ENCODE data around the gene LARP4B. TPM values are rescaled to one million over a fixed set of nuclear protein-coding genes. Genes with fewer than 3 reads are reported as not detected.

The LARP4B gene
- total and polyA plus RNA-seq, 2 donors (not counting 3 experiments of a cell fraction or from before 2014, with no cell fraction given): 27.4 to 101 TPM

GRCh38 chr10:974038-974784 is 42.7 kb upstream of the LARP4B start:
- dilution Hi-C loops (cut with MboI; ENCODE audit: extremely low pct_ligation_motif_present, low sequenced_read_pairs) (no loop called here), intact Hi-C loops (cut with micrococcal nuclease) (no loop called here)
- BruUV-seq (replicated peaks): no TSS peak
- ChIA-PET CTCF (interaction anchor here (1.4 kb wide), 1 partner anchor 14 kb away, joined by 3 read pairs; the partner anchor contains the start of gene GTPBP4), POLR2A (no interaction called here)
- DNase-seq (ENCODE audit: low read depth, low spot score) (no peak), FAIRE-seq (no peak)
- no peak overlapping the region for H3K27ac ChIP-seq (ENCODE audit: insufficient read depth, low read depth, low read length)
- H3K79me2 ChIP-seq (ENCODE audit: control insufficient read depth, insufficient read depth, low read length): no peaks in the 10 kb centered on the region
- H3K4me2 ChIP-seq (ENCODE audit: insufficient read depth, low read length): no peak overlapping the region
- no peaks in the 10 kb centered on the region for H4K20me1 ChIP-seq (replicated peaks; ENCODE audit: control insufficient read depth, extremely low read depth, insufficient read depth, low read length)
- no peak overlapping the region for H3K4me3 ChIP-seq (replicated peaks in 1 of 3; ENCODE audit: insufficient read depth in 1 of 3, low read depth in 1 of 3, low read length in 3 of 3)
- no peak overlapping the region for H2AFZ ChIP-seq (ENCODE audit: low read depth, low read length)
- H3K27me3 ChIP-seq (ENCODE audit: control insufficient read depth in 2 of 2, insufficient read depth in 2 of 2, low read length in 2 of 2): peaks cover 8 to 10% of the 10 kb centered on the region in 2 experiments
- H3K9ac ChIP-seq (replicated peaks; ENCODE audit: extremely low read depth, insufficient read depth, low read length): no peak overlapping the region
- H3K4me1 ChIP-seq (ENCODE audit: control insufficient read depth, extremely low read depth, insufficient read depth, low read length): no peaks in the 10 kb centered on the region
- no peaks in the 10 kb centered on the region for H3K9me1 ChIP-seq (replicated peaks; ENCODE audit: control insufficient read depth, extremely low read depth, insufficient read depth, low read length)
- no peaks in the 10 kb centered on the region for H3K36me3 ChIP-seq (ENCODE audit: control insufficient read depth in 2 of 2, extremely low read depth in 1 of 2, insufficient read depth in 2 of 2, low read length in 2 of 2)
- TF ChIP-seq, protein P1, sequence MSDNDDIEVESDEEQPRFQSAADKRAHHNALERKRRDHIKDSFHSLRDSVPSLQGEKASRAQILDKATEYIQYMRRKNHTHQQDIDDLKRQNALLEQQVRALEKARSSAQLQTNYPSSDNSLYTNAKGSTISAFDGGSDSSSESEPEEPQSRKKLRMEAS (IDR thresholded peaks at IDR 0.05; ENCODE audit: insufficient read depth, insufficient read length): no peak
- TF ChIP-seq GATA2 (IDR thresholded peaks at IDR 0.05; ENCODE audit: insufficient read depth, insufficient read length, low read depth, low read length) (no peak), JUN (IDR thresholded peaks at IDR 0.05; ENCODE audit: borderline replicate concordance, insufficient read depth, insufficient read length, low read depth) (no peak), MYC (IDR thresholded peaks at IDR 0.05; ENCODE audit: low read depth, low read length) (no peak), EZH2 (IDR thresholded peaks at IDR 0.05; ENCODE audit: borderline replicate concordance, low read depth, low read length, severe bottlenecking) (no peak), FOS (IDR thresholded peaks at IDR 0.05; ENCODE audit: borderline replicate concordance, insufficient read depth, low read length) (no peak), POLR2AphosphoS5 (IDR thresholded peaks at IDR 0.05; ENCODE audit: insufficient read depth, low read depth, low read length) (no peak), POLR2A (IDR thresholded peaks at IDR 0.05; ENCODE audit: low read depth, low read length) (no peak)
- TF ChIP-seq, protein P2, sequence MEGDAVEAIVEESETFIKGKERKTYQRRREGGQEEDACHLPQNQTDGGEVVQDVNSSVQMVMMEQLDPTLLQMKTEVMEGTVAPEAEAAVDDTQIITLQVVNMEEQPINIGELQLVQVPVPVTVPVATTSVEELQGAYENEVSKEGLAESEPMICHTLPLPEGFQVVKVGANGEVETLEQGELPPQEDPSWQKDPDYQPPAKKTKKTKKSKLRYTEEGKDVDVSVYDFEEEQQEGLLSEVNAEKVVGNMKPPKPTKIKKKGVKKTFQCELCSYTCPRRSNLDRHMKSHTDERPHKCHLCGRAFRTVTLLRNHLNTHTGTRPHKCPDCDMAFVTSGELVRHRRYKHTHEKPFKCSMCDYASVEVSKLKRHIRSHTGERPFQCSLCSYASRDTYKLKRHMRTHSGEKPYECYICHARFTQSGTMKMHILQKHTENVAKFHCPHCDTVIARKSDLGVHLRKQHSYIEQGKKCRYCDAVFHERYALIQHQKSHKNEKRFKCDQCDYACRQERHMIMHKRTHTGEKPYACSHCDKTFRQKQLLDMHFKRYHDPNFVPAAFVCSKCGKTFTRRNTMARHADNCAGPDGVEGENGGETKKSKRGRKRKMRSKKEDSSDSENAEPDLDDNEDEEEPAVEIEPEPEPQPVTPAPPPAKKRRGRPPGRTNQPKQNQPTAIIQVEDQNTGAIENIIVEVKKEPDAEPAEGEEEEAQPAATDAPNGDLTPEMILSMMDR (IDR thresholded peaks at IDR 0.05; ENCODE audit: extremely low read depth in 1 of 2, insufficient read depth in 1 of 2, low read depth in 1 of 2, low read length in 2 of 2): no peak
- H3K9me3 ChIP-seq (replicated peaks; ENCODE audit: control insufficient read depth, insufficient read depth, low read length): no peaks in the 10 kb centered on the region

All from endothelial cell of umbilical vein (primary cell).